Measurements from ENCODE around the gene WDR7.
A peak's percentile ranks its signal among the peaks of the same experiment; 100 is the strongest.

WDR7 gene

DNA sequence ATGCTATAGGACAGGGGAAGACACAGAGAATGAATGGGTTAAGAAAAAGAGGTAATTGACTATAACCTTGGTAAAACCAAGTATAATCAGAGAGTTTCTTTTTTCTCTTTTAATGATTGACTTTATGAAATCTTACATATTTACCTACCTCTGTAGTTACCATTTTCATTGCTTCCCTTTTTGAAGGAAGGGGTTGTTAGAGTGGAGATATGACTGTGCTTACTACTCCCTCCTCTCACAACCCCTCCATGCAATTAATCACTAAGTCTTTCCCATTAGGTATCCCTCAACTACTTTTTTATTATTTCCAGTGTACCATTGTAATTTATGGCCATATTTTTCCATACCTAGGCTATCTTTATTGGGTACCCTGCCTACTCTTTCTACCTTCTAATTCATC lies 71.4 kb downstream of the WDR7 start:
- DNase-seq (ENCODE audit: low spot score) = no peak

GRCh38 chr18:56723068-56723467 lies 71.9 kb downstream of the WDR7 start:
- DNase-seq (ENCODE audit: low spot score) = no peak

- DNase-seq (ENCODE audit: low spot score) = no peak
Observed at GRCh38 chr18:56723706-56724105, 72.5 kb downstream of the WDR7 start.

GRCh38 chr18:56726906-56727305 lies 75.7 kb downstream of the WDR7 start:
- no peak for DNase-seq (ENCODE audit: low spot score)

GRCh38 chr18:56727399-56727798 lies 76.2 kb downstream of the WDR7 start:
- no peak for DNase-seq (ENCODE audit: low spot score)

GRCh38 chr18:56728741-56729140 lies 77.6 kb downstream of the WDR7 start:
- DNase-seq (ENCODE audit: low spot score) = no peak

DNA sequence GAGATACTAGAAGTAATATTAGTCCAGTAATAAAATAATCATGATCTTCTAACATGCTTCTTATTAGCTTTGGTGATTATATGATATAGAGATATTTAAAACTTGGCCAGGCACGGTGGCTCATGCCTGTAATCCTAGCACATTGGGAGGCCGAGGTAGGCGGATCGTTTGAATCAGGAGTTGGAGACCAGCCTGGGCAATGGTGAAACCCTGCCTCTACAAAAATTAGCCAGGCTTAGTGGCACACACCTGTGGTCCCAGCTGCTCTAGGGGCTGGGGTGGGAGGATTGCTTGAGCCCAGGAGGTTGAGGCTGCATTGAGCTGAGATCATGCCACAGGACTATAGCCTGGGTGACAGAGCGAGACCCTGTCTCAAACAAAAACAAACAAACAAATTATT lies 87.0 kb downstream of the WDR7 start:
- no peak for DNase-seq (ENCODE audit: low spot score)

DNA sequence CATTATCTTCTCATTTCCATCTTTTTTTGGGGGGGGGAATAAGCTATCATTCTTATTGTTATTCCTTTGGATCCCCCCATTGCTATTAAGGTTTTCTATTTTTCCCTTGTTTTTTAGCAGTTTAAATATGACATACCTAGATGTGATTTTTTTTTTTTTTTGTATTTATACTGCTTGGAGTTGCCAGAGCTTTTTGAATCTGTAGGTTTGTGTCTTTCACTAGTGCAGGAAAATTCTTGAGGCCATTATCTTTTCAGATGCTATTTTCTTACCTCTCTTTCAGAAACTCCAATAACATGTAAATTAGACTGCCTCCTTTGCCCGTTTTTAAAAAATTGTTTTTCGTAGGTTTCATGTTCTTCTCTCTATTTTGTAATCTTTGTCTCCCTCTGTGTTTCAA lies 88.6 kb downstream of the WDR7 start:
- DNase-seq (ENCODE audit: low spot score) = no peak

GRCh38 chr18:56740645-56741044 lies 89.5 kb downstream of the WDR7 start:
- no peak for DNase-seq (ENCODE audit: low spot score)

GRCh38 chr18:56741685-56742084 lies 90.5 kb downstream of the WDR7 start:
- DNase-seq (ENCODE audit: low spot score) = no peak

GRCh38 chr18:56743115-56743514 lies 92.0 kb downstream of the WDR7 start:
- no peak for DNase-seq (ENCODE audit: low spot score)

DNA sequence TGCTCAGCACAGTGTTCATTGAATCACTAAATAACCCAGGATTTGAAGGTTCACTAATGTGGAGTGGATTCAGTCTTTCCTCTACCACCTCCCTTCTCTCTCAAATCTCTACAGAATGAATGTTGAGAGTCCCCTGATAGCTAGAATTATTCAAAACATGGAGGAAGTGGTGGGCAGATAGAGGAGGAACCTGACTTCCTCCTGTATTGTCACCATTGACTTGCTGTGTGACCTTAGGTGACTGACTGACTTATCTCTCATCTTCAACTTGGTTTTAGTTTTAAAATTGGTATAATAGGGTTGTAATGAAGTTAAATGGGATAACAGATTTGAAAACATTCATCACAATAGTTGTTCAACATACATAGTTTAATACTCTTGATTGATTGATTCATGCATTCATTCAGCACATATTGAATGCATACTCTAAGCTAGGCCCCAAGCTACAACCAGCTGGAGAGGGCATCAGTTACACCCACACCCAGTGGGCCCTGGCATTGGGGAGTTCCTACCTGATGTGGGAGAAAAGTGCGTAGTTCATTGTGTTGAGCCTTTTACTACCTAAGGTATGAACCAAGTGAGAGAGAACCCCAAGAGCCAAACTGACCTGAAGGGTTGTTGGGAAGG lies 96.0 kb downstream of the WDR7 start:
- DNase-seq (ENCODE audit: low spot score) = no peak

DNA sequence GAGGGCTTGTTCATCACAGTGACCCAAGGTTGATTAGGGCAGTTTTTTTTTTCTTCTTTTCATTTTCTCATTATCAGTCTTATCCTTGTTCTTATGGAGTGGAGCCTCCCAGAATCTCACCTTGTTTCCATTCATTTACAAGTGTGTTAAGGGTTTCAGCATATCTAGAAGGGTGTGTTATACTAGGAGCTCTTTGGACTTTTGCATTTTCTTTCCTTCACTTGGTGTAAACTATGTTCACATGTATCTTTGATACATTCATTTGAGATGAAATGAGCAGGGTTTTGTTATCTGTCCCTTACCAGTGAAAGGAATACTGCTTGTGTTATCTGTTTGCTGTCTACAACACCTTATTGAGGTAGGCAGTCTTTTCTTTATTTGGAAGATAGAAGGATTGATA lies 96.7 kb downstream of the WDR7 start:
- DNase-seq (ENCODE audit: low spot score) = no peak

DNA sequence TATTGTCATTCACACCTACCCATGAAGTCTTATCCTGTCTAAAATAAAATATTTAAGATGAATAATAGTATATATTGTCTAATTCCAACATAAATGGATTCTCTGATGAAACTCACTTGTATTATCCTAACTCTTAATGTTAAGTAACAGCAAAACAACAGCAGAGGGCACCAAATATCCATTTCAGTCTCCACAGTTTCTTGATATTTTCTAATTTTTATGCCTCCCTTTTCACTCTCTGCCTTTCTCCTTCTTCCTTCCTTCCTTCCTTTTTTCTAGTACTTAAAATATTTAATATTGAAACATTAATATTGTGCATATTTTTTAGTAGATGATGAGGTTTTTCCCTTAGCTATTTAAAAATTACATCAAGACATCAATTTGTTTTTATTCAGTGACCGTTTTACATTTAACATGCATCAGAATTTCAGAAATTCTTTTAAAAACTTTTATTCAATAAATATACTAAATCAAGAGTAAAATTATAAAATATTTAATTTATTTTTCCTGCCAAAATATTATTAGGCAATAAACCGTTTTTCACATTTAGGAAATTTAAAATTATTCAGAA lies 97.6 kb downstream of the WDR7 start:
- peak; percentile 32 for DNase-seq (ENCODE audit: low spot score)

DNA sequence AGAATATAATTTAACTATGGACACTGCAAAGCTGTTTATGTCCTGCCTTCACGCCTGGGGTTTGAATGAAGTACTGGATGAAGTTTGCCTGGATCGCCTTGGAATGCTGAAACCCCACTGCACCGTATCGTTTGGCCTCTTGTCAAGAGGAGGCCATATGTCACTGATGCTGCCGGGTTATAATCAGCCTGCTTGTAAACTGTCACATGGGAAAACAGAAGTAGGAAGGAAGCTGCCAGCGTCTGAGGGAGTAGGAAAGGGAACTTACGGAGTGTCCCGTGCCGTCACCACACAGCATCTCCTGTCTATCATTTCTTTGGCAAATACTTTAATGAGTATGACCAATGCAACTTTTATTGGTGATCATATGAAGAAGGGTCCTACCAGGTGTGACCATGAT lies 105.8 kb downstream of the WDR7 start:
- no peak for DNase-seq (ENCODE audit: low spot score)

DNA sequence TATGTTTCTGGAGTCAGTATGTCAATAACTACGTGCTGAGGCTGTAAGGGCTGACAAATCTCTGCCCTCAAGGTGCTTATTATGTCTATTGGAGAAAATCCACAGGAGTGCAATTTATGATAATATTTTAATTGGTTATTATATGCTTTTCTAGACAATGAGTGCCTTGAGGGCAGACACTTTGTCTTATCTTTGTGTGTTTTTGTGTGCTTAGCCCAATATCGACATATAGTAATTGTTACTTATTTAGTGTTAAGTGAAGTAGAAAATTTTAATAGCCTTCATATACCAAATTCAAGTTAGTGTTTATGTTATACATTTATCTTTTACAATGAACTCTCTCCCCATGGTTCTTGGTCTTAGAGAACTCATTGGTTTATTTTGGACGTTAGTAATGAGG lies 118.9 kb downstream of the WDR7 start:
- no peak for DNase-seq (ENCODE audit: low spot score)

DNA sequence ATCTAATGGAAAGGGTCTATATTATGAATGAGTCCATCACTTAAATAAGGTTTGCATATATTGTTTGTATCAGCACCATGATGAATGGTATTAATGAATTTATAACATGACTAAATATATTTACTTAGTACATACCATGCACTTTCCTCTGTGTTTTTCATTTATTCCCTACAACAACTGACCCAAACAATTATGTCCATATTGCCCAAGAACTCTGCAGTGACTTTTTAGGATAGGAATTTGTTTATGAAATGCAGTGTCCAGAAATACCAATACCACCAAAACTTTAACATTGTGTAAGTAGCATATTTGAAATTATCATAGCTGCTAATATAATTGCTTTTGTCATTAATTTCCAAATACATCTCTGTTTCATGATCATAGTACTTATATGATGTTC lies 119.7 kb downstream of the WDR7 start:
- DNase-seq (ENCODE audit: low spot score) = no peak

DNA sequence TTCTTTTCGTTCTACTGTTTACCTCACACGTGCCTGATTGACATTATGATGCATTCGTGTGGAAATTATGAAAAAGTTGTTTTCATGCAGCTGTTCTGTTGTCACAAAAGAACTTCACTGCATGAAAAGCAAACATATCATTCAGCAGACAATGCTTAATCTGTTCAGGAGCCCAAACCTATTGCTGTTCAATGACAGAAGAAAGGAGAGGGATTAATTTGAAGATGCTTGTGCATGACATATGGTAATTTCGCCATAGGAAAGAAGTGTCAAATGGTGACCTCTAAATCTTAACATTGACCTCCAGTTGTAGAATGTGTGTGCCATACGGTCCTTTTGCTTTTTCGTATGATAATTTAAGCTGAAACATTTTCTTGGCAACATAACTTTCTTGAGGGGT lies 124.5 kb downstream of the WDR7 start:
- DNase-seq (ENCODE audit: low spot score) = no peak

- no peak for DNase-seq (ENCODE audit: low spot score)
Observed at GRCh38 chr18:56787390-56787789, 136.2 kb downstream of the WDR7 start.

GRCh38 chr18:56789004-56789888 lies 138.1 kb downstream of the WDR7 start:
- DNase-seq (ENCODE audit: low spot score) = peak; percentile 12

- no peak for DNase-seq (ENCODE audit: low spot score)
Observed at GRCh38 chr18:56789889-56790180, 138.7 kb downstream of the WDR7 start.

DNA sequence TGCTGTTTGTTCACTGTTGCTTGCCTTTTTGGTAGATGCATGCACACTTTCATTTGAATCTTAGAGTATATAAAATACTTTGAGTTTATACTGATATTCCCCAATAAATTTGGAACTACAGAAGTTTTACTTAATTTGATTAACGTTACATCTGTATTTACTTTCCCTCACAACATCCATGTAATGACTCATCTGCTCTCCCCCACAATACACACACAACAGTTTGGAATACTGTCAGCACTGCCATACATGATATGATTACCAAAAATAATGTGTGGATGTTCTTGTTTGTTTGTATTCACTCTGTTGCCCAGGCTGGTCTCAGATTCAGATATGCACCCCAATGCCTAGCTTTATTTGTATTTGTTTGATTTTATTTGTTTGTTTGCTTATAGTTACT lies 144.2 kb downstream of the WDR7 start:
- no peak for DNase-seq (ENCODE audit: low spot score)

DNA sequence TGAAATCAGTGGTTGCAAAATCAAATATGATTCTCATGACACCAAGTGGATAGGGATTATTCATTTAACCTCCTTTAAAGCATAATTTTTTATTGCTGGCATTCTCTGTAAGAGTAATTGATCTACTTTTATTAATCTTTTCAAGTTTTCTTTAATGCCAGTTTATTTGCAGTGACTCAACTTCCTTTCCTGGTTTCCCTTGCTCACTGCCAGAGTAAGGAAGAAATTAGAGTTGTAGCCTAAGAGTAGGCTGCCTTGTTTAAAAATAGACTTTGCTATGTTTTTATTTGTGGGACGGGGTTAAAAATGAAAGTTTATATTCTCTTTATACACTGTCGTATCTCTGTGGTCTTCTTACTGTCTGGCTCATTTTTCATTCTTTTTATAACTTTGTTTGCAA lies 148.6 kb downstream of the WDR7 start:
- DNase-seq (ENCODE audit: low spot score) = no peak

GRCh38 chr18:56803051-56803450 lies 151.9 kb downstream of the WDR7 start:
- DNase-seq (ENCODE audit: low spot score) = no peak
